Adipose tissue (tissue), 3 donors: ENCODE data around the gene COTL1. TPM values are rescaled to one million over a fixed set of nuclear protein-coding genes. Genes with fewer than 3 reads are reported as not detected.

ENCODE experiments used
- H3K27ac ChIP-seq: one replicate; pipeline ENCODE4 v1.5.1; 2013; ENCODE audit warnings: low read depth, low read length
- WGBS, 3 donors: extraction: QIAGEN DNeasy Blood & Tissue Kit; methylation state at CpG; one replicate each; pipeline ENCODE4 v1.1.7; 2013; 5-methylcytosine and 5-hydroxymethylcytosine counted together
- polyA plus RNA-seq, 3 donors: library from polyadenylated mRNA; stranded (reverse); fragments of 200-250 nt; gene quantifications; one replicate each; pipeline ENCODE4 v1.2.3, GENCODE V29; 2013
- donor health status: healthy with polysubstance abuse.
- donor health status: Bipolar disorder and iron deficiency.
- donor health status: healthy.

Gene COTL1
- polyA plus RNA-seq, 3 donors = 14.1 to 134 (median 132) TPM

GRCh38 chr16:84548508-84548907 is 69.4 kb downstream of the COTL1 start:
- H3K27ac ChIP-seq = no peak overlapping the region
- WGBS, 3 donors = 77 to 91% (median 84%) methylated on average over 7 to 8 of the region's 8 CpGs

- no peak overlapping the region for H3K27ac ChIP-seq
- 69 to 86% (median 80%) methylated on average over 12 of the region's 12 CpGs for WGBS, 3 donors
Measured at GRCh38 chr16:84547546-84548061, 70.3 kb downstream of the COTL1 start.

- H3K27ac ChIP-seq = no peak overlapping the region
- 66 to 90% (median 86%) methylated on average over 22 of the region's 22 CpGs for WGBS, 3 donors
Measured at GRCh38 chr16:84546669-84547545, 71.0 kb downstream of the COTL1 start.

- no peak overlapping the region for H3K27ac ChIP-seq
- 70 to 85% (median 78%) methylated on average over 12 of the region's 12 CpGs for WGBS, 3 donors
Measured at GRCh38 chr16:84545114-84545737, 72.7 kb downstream of the COTL1 start.

- WGBS, 3 donors = 48 to 59% (median 52%) methylated on average over 25 of the region's 25 CpGs
Measured at GRCh38 chr16:84544031-84544773, 73.7 kb downstream of the COTL1 start.

GRCh38 chr16:84543253-84543652 is 74.6 kb downstream of the COTL1 start:
- 91 to 94% (median 92%) methylated on average over 2 of the region's 2 CpGs for WGBS, 3 donors
- H3K27ac ChIP-seq = no peak overlapping the region

More at GRCh38 chr16:84544031-84544773, 73.7 kb downstream of the COTL1 start:
- no peak overlapping the region for H3K27ac ChIP-seq

- 76 to 96% (median 92%) methylated on average over 7 of the region's 7 CpGs for WGBS, 3 donors
- H3K27ac ChIP-seq = no peak overlapping the region
Measured at GRCh38 chr16:84541999-84542817, 75.7 kb downstream of the COTL1 start.

- H3K27ac ChIP-seq = no peak overlapping the region
- WGBS, 3 donors = 96 to 98% (median 97%) methylated on average over 4 of the region's 4 CpGs
Measured at GRCh38 chr16:84540194-84540593, 77.7 kb downstream of the COTL1 start.

- WGBS, 3 donors = 88 to 94% (median 93%) methylated on average over 6 of the region's 6 CpGs
- H3K27ac ChIP-seq = no peak overlapping the region
Measured at GRCh38 chr16:84538222-84538840, 79.5 kb downstream of the COTL1 start.

- H3K27ac ChIP-seq = no peak overlapping the region
- WGBS, 3 donors = 64 to 67% (median 66%) methylated on average over 11 of the region's 11 CpGs
Measured at GRCh38 chr16:84537491-84538151, 80.3 kb downstream of the COTL1 start.

- 84 to 93% (median 91%) methylated on average over 9 of the region's 9 CpGs for WGBS, 3 donors
- no peak overlapping the region for H3K27ac ChIP-seq
Measured at GRCh38 chr16:84535851-84536250, 82.0 kb downstream of the COTL1 start.

GRCh38 chr16:84535408-84535807 is 82.5 kb downstream of the COTL1 start:
- no peak overlapping the region for H3K27ac ChIP-seq
- 54 to 79% (median 77%) methylated on average over 6 of the region's 6 CpGs for WGBS, 3 donors

- no peak overlapping the region for H3K27ac ChIP-seq
- 92 to 98% (median 97%) methylated on average over 5 of the region's 5 CpGs for WGBS, 3 donors
Measured at GRCh38 chr16:84534815-84535214, 83.1 kb downstream of the COTL1 start.

GRCh38 chr16:84532855-84533486 is 84.9 kb downstream of the COTL1 start:
- WGBS, 3 donors = 63 to 70% (median 68%) methylated on average over 11 of the region's 11 CpGs
- no peak overlapping the region for H3K27ac ChIP-seq

GRCh38 chr16:84532291-84532724 is 85.6 kb downstream of the COTL1 start:
- no peak overlapping the region for H3K27ac ChIP-seq
- WGBS, 3 donors = 21 to 46% (median 21%) methylated on average over 10 of the region's 10 CpGs

- H3K27ac ChIP-seq = no peak overlapping the region
- WGBS, 3 donors = 61 to 64% (median 63%) methylated on average over 9 of the region's 9 CpGs
Measured at GRCh38 chr16:84531671-84532111, 86.2 kb downstream of the COTL1 start.

- 94 to 96% (median 95%) methylated on average over 5 of the region's 5 CpGs for WGBS, 3 donors
- no peak overlapping the region for H3K27ac ChIP-seq
Measured at GRCh38 chr16:84530590-84530989, 87.3 kb downstream of the COTL1 start.
